Measurements from ENCODE around the gene ARHGAP11B.

DNA sequence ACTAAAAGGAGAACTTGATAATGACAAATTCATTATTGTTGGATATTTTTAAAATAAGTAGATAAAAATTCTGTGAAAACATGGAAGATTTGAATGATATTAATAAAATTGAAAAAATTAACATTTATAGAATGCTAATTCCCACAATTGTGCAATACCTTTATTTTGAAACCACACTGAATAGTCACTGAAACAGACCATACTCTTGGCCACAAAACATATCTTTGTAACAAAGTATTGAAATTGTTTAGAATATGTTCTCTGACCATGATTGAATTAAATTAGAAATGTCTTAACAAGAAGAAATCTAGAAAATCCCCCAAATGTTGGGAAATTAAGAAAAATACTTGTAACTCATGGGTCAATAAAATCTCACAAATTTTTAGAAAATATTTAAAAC lies 49.2 kb downstream of the ARHGAP11B start:
- TF ChIP-seq, protein P1, sequence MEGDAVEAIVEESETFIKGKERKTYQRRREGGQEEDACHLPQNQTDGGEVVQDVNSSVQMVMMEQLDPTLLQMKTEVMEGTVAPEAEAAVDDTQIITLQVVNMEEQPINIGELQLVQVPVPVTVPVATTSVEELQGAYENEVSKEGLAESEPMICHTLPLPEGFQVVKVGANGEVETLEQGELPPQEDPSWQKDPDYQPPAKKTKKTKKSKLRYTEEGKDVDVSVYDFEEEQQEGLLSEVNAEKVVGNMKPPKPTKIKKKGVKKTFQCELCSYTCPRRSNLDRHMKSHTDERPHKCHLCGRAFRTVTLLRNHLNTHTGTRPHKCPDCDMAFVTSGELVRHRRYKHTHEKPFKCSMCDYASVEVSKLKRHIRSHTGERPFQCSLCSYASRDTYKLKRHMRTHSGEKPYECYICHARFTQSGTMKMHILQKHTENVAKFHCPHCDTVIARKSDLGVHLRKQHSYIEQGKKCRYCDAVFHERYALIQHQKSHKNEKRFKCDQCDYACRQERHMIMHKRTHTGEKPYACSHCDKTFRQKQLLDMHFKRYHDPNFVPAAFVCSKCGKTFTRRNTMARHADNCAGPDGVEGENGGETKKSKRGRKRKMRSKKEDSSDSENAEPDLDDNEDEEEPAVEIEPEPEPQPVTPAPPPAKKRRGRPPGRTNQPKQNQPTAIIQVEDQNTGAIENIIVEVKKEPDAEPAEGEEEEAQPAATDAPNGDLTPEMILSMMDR (IDR thresholded peaks at IDR 0.05): no peak
- TF ChIP-seq POLR2A (IDR thresholded peaks at IDR 0.05): no peak
